ENCODE measurements around the gene CACNA2D1. TPM values are rescaled to one million over a fixed set of nuclear protein-coding genes. Genes with fewer than 3 reads are reported as not detected.

The CACNA2D1 gene
- total RNA-seq, 1 donor = 0.10 TPM

DNA sequence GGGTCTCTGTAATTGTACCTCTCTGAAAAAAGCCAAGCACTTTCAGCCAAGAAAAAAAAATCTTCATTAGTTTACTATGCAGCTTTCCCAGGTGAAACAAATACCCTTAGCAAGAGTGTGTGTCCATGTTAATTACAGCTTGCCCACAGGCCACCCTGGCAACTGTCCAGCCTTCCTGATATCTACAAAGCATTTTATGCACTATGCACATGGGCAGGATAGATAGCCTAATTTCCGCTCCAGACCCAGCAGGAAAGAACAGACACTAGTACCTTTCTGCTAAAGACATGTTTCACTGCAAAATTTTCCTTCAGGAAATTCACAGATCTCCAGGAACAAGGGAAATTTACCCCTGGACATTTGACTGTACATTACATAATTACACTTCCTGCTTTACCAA, 24.4 kb downstream of the CACNA2D1 start:
- Histone ChIP-seq H3K27me3 (ENCODE audit: insufficient read depth, low read length) (no peaks in the 10 kb centered on the region), H3K4me3 (ENCODE audit: low read length) (no peak overlapping the region), H3K4me1 (ENCODE audit: insufficient read depth, low read length) (no peaks in the 10 kb centered on the region), H3K9me3 (ENCODE audit: low read depth, low read length) (no peaks in the 10 kb centered on the region)

DNA sequence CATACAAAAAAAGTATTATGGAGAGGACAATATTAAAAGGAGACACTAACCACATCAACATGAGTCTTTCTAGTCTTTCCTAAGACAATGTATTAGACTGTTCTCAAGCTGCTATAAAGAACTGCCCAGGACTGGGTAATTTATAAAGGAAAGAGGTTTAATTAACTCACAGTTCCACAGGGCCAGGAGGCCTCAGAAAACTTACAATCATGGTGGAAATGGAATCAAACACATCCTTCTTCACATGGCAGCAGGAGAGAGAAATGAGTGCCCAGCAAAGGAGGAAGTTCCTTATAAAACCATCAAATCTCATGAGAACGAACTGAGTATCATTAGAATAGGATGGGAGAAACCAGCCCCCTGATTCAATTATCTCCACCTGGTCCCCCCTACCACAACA, 25.7 kb downstream of the CACNA2D1 start:
- no peaks in the 10 kb centered on the region for H3K9me3 ChIP-seq (ENCODE audit: low read depth, low read length)
- H3K4me3 ChIP-seq (ENCODE audit: low read length) = no peak overlapping the region
- H3K27me3 ChIP-seq (ENCODE audit: insufficient read depth, low read length) = no peaks in the 10 kb centered on the region
- H3K4me1 ChIP-seq (ENCODE audit: insufficient read depth, low read length) = no peaks in the 10 kb centered on the region

DNA sequence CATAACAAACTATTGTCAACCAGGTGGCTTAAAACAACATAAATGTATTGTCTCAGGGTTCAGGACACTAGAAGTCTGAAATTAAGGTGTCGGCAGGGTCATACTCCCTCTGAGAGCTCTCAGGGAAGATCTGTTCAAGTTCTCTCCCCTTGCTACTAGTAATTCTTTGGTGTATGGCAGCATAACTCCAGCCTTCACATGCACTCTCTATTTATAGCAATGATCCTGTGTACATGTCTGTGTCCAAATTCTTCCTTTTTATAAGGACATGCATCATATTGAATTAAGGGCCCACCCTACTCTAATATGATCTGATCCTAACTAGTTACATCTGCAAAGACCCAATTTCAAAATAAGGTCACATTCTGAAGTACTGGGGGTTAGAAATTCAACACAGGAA, 27.2 kb downstream of the CACNA2D1 start:
- Histone ChIP-seq H3K27me3 (ENCODE audit: insufficient read depth, low read length) (no peaks in the 10 kb centered on the region), H3K9me3 (ENCODE audit: low read depth, low read length) (no peaks in the 10 kb centered on the region), H3K4me1 (ENCODE audit: insufficient read depth, low read length) (no peaks in the 10 kb centered on the region), H3K4me3 (ENCODE audit: low read length) (no peak overlapping the region)

DNA sequence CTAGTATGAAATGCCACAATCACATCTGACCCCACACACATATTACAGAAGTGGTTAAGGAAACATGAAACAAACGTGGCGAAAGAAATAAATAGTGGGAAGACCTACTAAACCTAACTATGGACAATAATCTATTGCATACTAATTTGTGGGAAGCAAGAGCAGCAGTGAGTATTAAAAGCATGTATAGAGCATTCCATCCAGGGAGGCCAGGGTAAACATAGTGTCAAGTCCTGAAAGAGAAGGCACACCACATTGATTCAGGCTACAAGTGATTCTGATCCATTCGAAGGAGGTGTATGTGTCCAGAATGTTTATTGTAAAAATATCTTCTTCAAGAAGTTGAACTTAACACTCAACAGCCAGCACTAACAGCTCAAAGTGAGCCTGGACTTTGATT, 29.2 kb downstream of the CACNA2D1 start:
- H3K27me3 ChIP-seq (ENCODE audit: insufficient read depth, low read length) = no peaks in the 10 kb centered on the region
- H3K4me1 ChIP-seq (ENCODE audit: insufficient read depth, low read length) = no peaks in the 10 kb centered on the region
- H3K4me3 ChIP-seq (ENCODE audit: low read length) = no peak overlapping the region
- no peaks in the 10 kb centered on the region for H3K9me3 ChIP-seq (ENCODE audit: low read depth, low read length)

DNA sequence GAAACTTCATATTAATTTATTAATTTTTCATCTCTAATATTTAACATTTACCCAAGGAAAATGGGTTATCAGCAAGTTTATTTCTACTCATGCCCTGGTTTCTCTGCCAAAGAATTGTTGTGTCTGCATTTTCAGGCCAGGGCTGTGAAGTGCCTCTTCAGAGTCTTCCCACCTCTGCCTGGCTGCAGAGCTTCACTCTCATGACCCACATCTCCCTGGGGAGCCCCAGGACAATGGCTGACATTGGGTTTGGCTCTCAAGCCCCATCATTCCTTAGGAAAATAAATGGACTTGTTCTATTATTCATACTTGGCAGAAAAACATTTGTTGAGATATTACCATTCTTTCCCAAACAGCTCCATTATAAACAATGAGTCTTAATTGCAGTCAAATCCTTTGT, 30.3 kb downstream of the CACNA2D1 start:
- no peaks in the 10 kb centered on the region for H3K4me1 ChIP-seq (ENCODE audit: insufficient read depth, low read length)

DNA sequence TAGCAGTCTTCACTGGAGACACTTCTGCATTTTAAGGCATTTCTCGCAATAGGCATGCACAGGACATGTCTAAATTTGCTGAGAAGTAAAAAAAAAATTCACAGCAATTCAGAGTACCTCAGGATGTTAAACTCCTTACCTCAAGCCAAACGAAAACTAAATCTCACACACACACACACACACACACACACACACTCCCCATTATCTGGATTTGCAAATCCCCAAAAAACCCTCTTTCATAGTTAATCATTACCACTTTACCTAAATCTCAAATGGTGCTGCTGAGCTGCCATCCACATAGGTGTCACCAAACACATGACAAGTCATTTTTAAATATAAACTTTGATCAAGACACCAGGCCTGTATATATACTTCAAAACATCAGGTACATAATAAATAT, 31.8 kb downstream of the CACNA2D1 start:
- Histone ChIP-seq H3K4me3 (ENCODE audit: low read length) (no peak overlapping the region), H3K27me3 (ENCODE audit: insufficient read depth, low read length) (no peaks in the 10 kb centered on the region), H3K4me1 (ENCODE audit: insufficient read depth, low read length) (no peaks in the 10 kb centered on the region), H3K9me3 (ENCODE audit: low read depth, low read length) (no peaks in the 10 kb centered on the region)

More for the DNA sequence above, 30.3 kb downstream of the CACNA2D1 start:
- Histone ChIP-seq H3K9me3 (ENCODE audit: low read depth, low read length) (no peaks in the 10 kb centered on the region), H3K27me3 (ENCODE audit: insufficient read depth, low read length) (no peaks in the 10 kb centered on the region), H3K4me3 (ENCODE audit: low read length) (no peak overlapping the region)

DNA sequence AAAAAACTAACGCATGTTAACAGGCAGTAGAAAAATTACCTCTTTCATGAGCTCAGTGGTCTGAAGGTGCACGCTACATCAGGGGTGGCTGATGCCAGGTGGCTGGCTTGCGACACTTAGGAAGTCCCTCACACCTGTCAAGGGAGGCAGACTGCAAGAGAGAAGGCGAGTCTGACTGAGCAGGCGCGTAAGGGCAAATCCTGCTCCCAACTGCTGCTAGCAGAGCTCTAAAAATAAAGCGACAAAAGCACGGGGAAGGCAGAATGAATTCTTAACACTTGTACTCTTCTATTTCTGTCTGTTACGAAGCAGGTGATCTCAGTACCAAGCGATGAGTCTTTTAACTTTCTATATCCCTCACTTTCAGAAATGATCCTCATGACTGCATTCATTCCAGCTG, 33.1 kb downstream of the CACNA2D1 start:
- H3K4me1 ChIP-seq (ENCODE audit: insufficient read depth, low read length) = no peaks in the 10 kb centered on the region
- no peaks in the 10 kb centered on the region for H3K27me3 ChIP-seq (ENCODE audit: insufficient read depth, low read length)
- no peak overlapping the region for H3K4me3 ChIP-seq (ENCODE audit: low read length)

DNA sequence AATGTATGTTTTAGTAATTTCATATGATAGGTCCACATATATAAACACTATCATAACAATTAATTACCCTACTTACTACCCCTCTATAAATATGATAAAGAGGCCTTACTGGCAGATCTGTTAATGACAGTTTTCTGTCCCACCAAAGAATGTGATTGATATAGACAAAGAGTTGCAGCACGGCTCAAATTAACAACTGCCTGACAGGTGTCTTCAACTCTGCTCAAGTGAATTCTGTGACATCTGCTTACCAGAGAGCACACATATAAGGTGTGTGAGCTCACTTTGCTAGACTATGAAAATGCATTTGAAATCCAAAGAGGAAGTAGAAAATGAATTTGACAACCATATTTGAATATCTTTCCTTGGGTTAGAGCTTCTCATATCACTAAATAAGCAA, 36.6 kb downstream of the CACNA2D1 start:
- Histone ChIP-seq H3K27me3 (ENCODE audit: insufficient read depth, low read length) (no peaks in the 10 kb centered on the region), H3K4me1 (ENCODE audit: insufficient read depth, low read length) (no peaks in the 10 kb centered on the region), H3K4me3 (ENCODE audit: low read length) (no peak overlapping the region), H3K9me3 (ENCODE audit: low read depth, low read length) (no peaks in the 10 kb centered on the region)

More for the DNA sequence above, 33.1 kb downstream of the CACNA2D1 start:
- H3K9me3 ChIP-seq (ENCODE audit: low read depth, low read length) = no peaks in the 10 kb centered on the region

DNA sequence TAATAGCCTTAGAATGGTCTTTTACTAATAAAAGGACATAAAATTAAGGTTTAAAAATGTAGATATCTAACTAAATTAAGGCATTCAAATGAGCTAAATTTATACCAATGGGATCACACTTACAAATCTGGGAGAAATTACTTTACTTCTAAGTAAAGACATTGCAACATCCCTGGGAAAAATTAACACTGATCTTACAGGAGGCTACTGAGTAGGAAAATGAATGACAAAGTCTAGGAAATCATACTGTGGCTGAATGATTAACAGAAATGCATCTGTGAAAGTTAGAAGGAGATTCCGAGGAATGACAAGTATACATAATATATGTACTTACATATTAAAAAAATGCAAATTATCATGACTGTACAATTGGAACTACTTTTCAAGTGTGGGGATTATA, 38.3 kb downstream of the CACNA2D1 start:
- Histone ChIP-seq H3K4me1 (ENCODE audit: insufficient read depth, low read length) (no peaks in the 10 kb centered on the region), H3K4me3 (ENCODE audit: low read length) (no peak overlapping the region), H3K9me3 (ENCODE audit: low read depth, low read length) (no peaks in the 10 kb centered on the region), H3K27me3 (ENCODE audit: insufficient read depth, low read length) (no peaks in the 10 kb centered on the region)

DNA sequence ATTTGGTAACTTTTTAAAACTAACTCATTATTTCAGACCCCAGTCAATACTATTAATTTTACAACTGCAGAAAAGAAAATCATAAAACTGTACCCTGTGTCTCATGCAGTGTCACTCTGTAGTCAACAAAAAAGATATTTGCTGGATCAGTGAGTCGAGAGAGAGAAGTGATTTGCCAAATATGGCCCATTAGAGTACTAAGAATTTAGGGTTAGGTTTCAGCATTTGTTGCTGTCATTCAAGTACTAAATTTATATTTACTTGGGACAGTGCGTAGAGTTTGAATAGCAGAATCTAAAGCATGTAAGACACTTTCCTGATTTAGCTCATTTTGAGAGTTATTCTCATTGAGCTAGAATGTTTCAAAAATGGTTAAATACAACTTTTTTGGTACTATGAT, 38.9 kb downstream of the CACNA2D1 start:
- no peak overlapping the region for H3K4me3 ChIP-seq (ENCODE audit: low read length)
- no peaks in the 10 kb centered on the region for H3K4me1 ChIP-seq (ENCODE audit: insufficient read depth, low read length)
- H3K27me3 ChIP-seq (ENCODE audit: insufficient read depth, low read length) = no peaks in the 10 kb centered on the region
- no peaks in the 10 kb centered on the region for H3K9me3 ChIP-seq (ENCODE audit: low read depth, low read length)

DNA sequence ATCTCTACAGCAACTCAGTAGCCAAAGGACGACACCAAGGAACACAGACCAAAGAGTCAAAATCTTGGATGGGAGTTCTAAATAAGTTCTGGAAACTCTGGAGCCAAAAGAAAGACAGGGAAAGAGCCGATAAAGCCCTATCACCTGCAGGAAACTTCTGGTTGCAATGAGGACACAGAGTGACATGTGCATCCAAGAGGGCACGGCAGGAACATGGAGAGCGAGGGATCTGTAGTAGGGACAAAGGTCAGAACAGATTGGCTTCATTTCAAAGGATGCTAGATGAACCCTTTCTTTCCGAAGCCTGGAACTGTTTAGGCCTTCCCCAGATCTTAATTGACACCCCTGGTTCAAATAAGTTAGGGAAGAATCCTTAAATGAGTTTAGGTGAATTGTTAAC, 39.5 kb downstream of the CACNA2D1 start:
- Histone ChIP-seq H3K4me1 (ENCODE audit: insufficient read depth, low read length) (no peaks in the 10 kb centered on the region), H3K4me3 (ENCODE audit: low read length) (no peak overlapping the region), H3K27me3 (ENCODE audit: insufficient read depth, low read length) (no peaks in the 10 kb centered on the region), H3K9me3 (ENCODE audit: low read depth, low read length) (no peaks in the 10 kb centered on the region)

DNA sequence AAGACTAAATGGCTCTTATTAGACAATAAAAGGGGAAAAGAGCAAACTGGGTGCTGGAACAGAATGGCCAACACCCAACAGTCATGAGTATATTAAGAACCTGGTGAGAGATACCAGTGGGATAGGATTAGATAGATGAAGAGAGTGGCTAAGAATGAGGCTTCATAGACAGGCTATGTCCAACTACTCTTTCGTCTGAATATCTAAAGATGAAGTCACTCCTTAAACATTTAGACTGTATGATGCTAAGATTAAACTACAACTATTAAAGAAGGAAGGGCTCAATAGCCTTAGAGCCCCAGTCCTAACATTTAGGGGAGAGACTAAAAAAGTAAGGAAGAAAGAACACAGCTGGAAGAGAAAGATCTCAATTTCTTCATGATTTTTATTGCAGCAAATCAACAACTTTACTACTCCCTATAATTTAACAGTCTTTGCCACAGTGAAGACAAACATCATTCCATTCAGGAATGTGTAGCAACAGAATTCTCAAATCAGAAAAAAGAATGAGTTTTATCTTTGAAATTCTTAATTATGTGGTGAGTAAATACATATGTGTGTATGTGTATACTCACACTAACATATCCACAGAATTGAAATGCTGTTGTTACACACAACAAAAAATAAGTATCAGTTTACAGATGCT, 45.6 kb downstream of the CACNA2D1 start:
- Histone ChIP-seq H3K9me3 (ENCODE audit: low read depth, low read length) (no peaks in the 10 kb centered on the region), H3K4me1 (ENCODE audit: insufficient read depth, low read length) (no peaks in the 10 kb centered on the region), H3K27me3 (ENCODE audit: insufficient read depth, low read length) (no peaks in the 10 kb centered on the region), H3K4me3 (ENCODE audit: low read length) (no peak overlapping the region)

DNA sequence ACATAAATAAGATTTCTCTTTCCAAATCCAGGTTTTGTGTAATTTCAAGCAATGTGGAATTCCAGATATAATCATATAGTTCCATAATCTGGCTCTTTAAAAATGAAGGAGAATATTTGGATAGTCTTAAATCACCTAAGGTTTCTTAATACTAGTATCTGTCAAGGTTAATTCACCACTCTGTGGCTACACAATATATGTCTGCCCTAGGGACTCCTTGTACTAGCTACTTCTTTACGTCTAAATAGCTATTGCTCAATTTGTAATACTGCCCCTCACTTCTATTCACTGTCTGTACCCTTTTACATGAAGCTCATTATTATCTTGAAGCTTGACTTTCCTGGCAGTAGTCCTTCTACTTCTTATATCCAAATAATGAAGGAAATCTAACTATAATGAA, 47.2 kb downstream of the CACNA2D1 start:
- no peaks in the 10 kb centered on the region for H3K27me3 ChIP-seq (ENCODE audit: insufficient read depth, low read length)
- H3K4me1 ChIP-seq (ENCODE audit: insufficient read depth, low read length) = no peaks in the 10 kb centered on the region
- no peaks in the 10 kb centered on the region for H3K9me3 ChIP-seq (ENCODE audit: low read depth, low read length)
- no peak overlapping the region for H3K4me3 ChIP-seq (ENCODE audit: low read length)

DNA sequence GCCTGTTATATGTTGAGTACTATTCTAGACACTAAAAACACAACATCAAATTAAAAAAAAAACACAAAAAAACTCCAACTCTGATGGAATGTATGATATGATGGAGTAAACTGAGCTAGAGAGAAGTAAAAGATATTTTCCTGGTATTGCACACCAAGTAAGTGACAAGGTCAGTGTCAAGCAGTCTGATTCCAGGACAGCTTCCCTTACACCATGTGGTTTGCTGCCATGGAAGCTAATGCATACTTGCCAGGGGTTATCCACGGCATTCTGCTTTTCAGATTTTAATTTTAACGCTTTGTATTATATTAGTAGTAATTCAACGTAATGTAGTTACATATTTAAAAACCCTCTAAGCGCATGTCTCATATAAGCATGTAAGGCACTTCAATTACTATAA, 48.4 kb downstream of the CACNA2D1 start:
- H3K4me1 ChIP-seq (ENCODE audit: insufficient read depth, low read length) = no peaks in the 10 kb centered on the region
- H3K4me3 ChIP-seq (ENCODE audit: low read length) = no peak overlapping the region
- no peaks in the 10 kb centered on the region for H3K9me3 ChIP-seq (ENCODE audit: low read depth, low read length)
- H3K27me3 ChIP-seq (ENCODE audit: insufficient read depth, low read length) = no peaks in the 10 kb centered on the region

DNA sequence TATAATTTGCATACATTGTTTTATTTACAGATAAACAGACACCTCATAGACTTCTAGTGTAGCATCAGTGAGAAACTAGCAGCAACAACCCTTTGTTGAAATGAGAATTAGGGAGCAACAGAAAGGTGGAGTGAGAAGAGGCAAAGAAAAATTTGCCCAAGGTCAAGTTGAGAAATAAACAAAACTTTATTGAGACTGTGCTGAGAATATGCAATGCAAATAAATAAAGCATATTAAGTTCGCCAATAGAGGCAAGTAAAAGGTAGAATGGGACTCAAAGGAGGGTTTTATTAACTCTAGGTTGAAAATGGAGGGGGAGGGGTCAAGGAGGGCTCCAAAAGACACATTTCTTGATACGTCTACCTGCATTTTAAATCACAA, 49.7 kb downstream of the CACNA2D1 start:
- no peaks in the 10 kb centered on the region for H3K9me3 ChIP-seq (ENCODE audit: low read depth, low read length)
- H3K27me3 ChIP-seq (ENCODE audit: insufficient read depth, low read length) = no peaks in the 10 kb centered on the region
- no peak overlapping the region for H3K4me3 ChIP-seq (ENCODE audit: low read length)
- H3K4me1 ChIP-seq (ENCODE audit: insufficient read depth, low read length) = no peaks in the 10 kb centered on the region

DNA sequence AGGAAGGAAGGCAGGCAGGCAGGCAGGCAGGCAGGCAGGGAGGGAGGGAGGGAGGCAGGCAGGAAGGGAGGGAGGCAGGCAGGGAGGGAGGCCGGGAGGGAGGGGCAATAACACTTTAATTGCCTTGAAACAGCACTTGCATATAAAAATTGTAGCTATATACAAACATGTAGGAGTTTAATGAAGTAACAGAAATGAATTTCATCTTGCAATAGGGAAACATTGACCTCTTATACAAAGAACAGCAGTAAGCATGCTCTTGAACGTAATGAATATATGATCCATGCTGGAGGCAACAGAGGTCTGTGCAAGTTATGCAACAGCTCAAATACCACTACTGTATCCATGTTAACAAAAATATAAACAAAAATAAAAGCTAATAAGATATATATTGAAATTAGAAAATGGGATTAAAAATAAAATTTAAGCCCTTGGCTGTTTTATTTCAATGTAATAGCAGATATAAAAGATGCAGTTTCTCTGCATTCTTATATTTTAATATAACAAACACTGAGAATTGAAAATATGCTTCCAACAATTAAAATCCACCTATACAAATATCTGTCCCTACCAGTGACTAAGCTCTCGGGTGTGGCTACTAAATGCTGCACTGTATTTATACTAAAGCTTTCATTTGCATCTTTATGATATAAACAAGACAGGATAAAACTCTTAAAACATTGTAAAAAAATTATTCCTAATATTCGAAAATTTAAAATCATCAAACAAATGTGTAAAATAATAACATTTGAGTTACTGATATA, 50.3 kb downstream of the CACNA2D1 start:
- Histone ChIP-seq H3K27me3 (ENCODE audit: insufficient read depth, low read length) (no peaks in the 10 kb centered on the region), H3K4me3 (ENCODE audit: low read length) (no peak overlapping the region), H3K4me1 (ENCODE audit: insufficient read depth, low read length) (no peaks in the 10 kb centered on the region), H3K9me3 (ENCODE audit: low read depth, low read length) (no peaks in the 10 kb centered on the region)
